GOT3 (cell line): ENCODE measurements around the gene SMCO4.
"Not testable (repeated sequence)": the region's sequence is repeated elsewhere in the genome, so short reads cannot be mapped to it uniquely, and the experiment has no call there.

ENCODE experiments used
- DNase-seq: peaks from one replicate; lab custom pipeline; 2025; ENCODE audit warnings: mixed read lengths; lab: John Stamatoyannopoulos, UW

SMCO4 gene

DNA sequence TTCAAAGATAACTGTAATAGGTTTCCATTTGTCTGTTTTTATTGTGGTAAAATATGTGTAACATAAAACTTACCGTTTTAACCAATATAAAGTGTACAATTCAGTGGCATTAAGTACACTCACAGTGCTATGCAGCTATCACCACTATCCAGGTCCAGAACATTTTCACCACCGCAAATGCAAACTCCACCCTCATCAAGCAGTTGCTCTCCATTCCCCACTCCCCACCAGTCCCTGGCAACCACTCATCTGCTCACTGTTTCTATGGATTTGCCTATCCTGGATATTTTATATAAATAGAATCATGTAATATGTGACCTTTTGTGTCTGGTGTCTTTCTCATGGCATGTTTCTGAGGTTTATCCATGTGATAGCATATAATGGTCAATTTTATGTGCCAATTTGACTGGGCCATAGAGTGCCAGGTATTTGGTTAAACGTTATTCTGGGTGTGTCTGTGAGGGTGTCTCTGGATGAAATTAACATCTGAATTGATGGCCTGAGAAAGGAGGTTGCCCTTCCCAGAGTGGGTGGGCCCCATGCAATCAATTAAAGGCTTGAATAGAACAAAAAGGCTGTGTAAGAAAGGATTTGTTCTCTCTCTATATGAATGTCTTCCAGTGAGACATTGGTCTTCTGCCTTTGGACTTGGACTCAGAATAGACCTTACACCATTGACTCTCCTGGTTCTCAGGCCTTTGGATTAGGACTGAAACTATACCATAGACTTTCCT is 17.2 kb upstream of the SMCO4 start:
- no peak for DNase-seq

DNA sequence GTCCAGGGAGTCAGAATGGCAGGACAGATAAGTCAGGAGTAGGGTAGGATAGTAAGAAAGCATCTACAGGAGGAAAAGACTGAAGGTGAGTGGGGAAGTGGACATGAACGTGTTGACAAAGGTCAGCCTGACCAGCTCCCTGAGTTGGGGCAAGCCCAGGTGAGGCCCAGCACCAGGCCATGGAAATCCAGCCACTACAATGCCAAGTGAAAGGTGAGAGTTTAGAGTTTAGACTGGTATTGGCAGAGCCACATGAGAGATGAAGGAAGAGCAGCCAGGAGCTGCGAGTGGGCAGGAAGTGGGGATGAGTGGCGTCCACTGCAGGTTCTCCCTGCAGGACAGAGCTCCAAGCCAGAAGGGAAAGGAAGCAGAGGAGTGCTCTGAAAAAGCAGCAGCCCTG is 16.5 kb upstream of the SMCO4 start:
- DNase-seq: no peak

DNA sequence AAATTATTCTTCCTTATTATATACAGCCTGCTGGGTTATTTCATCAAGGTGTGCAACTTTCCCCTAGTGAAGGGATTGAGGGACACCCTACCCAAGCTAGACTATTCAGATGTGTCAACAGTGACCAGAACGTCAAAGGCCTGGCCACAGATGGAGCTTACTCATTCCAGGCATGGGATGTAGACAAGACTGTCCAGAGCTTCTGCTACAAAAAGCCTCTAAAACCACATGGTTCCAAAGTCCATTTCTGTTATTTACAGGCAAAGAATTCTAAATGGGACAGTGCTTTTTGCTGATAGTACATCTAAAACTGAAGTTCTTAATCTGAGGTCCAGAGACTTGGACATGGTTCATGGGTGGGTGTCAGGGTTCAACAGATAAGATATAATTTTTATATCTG is 9.7 kb upstream of the SMCO4 start:
- DNase-seq: no peak

DNA sequence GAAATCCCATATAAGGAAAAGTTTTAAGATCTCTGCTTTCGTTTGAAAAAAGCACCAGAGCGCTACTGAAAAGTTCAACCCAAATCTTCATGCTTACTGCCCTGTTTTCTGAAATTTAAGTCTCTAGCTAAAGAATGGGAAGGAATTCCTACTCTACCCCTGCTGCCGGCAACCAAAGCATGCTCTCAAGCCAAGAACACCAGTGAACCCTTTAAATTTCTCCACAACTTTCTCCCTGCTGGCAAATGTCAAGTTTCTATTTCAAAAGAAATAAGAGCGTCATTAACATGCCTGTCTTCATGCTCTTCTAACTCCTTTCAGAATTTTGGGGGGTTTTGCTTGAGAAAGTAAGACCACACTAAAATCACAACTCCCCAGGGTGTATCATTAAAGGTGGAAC is 6.8 kb upstream of the SMCO4 start:
- DNase-seq: no peak

DNA sequence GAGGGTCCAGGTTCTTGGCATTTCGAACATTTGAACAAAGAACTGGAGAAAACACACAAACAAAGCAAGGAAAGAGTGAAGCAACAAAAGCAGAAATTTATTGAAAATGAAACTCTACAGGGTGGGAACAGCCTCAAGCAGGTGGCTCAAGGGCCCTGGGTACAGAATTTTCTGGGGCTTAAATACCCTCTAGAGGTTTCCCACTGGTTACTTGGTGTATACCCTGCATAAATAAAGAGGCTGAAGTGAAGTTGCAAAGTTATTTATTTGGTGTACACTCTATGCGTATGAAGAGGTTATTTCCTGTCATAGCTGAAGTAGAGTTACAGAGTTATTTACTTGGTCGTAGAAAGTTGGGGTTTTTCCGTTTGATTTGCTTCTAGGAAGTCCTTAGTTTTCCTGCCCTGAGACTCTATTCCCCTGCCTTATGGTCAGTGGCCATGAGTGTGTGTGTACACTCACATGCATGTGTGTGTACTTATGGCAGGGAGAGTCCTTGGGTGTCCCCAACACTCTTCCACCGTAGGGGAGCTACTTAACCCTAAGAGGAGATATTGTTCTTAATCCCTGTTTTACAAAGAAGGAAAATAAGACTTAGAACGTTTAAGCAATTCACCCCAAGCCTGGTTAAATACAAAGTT is 5.6 kb upstream of the SMCO4 start:
- no peak for DNase-seq

DNA sequence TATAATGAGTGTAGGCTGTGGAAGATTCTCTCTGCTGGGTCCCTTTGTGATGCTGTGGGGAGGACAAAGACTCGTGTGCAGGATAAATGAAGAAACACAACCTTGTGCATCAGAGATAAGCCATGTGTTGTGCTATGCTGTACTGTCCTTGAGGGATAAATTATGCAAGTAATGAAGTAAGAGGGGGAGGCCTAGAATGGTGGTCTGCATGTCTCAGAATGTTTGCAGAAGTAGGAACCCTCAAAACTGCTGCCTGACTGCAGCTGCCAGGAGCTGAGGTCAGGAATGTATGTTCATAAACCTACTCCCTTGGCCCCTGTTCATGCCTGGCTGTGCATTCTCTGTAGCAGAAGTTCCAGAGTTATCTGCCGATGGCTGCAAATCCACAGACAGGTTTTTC is 4.6 kb upstream of the SMCO4 start:
- no peak for DNase-seq

DNA sequence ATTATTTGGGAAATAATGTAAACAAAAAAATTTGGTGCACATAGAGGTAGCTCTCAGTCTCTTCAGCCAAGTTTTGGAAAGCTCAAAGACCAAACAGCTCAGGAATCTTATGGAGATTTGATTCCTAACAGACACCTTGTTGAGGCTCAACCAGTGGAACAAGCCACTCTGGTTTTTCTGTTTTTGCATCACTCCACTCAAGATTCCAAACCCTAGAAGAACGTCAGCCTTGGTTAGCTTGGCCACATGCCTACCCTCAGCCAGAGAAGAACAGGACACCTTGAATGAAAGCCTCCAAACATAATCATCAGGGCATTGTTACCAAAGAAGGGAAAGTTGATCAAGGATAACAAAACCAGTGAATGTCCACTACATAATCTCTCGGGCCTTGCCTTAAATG is 3.8 kb upstream of the SMCO4 start:
- DNase-seq: no peak

DNA sequence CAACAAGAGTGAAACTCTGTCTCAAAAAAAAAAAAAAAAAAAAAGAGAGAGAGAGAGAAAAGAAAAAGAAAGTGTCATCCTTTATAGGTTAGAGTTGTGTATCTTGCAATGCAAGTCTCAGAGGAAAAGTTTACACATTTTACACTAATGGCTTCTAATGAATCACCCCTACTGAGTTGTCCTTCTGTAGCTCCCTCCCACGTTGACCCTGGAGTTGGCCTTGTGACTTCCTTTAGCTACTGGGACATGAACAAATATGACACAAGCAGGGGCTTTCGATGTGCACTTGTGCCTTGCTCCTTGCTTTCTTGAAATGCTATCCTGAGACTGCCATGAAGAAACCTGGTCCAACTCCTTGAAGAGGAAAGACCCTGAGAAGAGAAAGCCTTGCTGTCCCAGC is 2.4 kb upstream of the SMCO4 start:
- no peak for DNase-seq

DNA sequence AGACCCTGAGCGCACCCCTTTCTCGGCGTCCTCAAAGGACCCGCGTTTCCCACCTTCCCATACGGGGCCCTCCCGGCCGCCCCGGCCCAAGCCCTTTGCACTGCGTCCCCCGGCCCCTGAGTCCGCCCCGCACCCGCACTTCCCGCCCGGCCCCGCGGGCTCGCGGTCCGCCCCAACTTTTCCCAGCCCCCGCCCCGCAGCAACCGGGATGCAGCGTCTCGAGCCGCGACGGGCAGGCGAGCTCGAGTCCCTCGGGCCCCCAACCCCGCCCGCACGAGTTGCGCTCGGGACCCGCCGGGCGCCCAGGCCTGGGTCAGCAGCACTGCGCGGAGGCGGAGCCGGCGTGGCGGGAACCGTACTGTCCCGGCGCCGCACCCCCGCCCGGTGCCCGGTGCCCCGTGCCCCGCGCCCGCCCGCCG is 371 bp downstream of the SMCO4 start:
- no peak for DNase-seq

DNA sequence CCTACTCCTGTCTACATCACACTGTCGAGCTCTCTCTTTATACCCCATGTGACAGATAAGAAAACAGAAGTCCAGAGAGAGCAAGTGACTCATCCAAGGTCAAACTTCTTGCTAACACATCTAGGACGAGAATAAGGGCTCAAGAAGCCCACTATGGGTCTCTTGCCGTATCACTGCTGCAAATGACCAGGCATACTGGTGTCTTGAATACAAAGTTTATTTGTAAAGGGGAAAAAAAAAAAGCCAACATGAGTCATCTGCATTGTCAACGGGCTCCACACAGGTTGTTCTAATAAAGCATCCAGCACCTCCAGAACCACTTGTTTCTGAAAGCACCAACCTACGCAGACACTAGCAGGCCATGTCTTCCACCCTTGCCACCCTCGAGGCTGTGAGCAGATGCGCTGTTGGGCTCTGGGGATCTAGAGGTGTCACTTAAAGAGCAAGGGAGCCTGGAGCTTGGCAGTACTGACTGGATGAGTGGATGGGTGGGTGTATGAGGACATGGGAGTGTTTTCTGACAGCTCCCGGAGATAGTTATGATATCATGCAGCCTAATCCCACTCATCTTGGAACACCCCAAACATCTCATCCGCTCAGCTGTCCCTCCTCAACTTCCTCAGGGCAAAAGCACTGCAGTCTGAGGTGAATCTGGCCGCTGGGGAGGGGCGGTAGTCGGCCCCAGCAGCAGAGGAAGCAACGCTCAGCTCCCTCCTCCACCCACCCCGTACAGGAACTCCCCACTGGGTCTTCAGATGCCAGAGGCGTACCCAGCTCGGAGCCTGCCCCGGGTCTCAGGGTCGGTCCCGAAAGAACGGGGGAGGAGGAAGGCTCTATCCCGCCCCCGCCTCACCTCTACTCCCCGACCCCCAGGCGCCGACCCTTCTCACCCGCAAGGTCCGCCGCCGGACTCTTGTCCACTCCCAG is 1.0 kb downstream of the SMCO4 start:
- no peak for DNase-seq

DNA sequence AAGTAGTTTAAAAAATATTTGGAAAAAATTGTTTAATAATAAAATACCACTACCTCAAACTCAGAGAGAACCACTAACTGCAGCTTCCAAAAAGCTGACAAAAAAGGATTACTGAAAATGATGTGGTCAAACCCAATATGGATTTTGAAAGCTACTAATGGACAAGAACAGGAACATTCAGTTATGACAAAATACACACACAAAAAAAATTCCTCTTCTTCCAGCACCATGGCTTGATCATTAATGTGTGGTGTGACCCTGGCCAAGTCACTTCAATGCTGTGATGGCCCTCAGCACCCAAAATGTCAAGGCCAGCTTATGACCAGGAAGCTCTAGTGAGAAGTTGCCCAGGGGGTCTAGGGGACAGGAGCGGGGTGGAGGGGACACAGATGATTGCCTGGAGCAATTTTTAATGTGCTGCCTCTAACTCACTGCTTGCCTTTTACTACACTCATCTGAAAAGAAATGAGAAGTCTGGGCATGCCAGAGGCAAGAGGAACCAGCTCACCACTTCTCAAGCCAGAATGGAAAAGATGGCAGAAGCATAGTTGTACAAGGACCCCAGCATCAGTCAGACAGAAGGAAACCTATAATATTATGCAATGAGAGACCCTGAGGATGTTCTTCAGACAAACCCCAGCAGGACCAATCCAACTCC is 2.2 kb downstream of the SMCO4 start:
- no peak for DNase-seq

DNA sequence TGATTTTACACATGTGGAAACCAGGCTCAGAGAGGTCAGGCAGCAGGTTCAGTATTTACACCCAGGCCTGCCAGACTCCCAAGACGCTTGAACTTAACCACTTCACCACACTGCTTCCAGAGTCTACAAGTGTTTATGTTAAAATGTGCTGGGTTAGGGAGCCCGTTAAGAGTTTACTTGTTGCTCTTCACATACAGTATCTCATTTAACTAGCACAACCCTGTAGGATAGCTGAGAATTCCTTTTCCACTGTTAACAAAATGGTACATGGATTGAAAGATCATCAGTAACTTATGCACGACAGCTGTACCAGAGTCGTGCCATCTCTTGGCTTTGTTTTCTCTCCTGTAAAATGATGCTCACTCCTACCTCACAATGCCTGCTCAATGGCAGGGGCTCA is 2.9 kb downstream of the SMCO4 start:
- no peak for DNase-seq

DNA sequence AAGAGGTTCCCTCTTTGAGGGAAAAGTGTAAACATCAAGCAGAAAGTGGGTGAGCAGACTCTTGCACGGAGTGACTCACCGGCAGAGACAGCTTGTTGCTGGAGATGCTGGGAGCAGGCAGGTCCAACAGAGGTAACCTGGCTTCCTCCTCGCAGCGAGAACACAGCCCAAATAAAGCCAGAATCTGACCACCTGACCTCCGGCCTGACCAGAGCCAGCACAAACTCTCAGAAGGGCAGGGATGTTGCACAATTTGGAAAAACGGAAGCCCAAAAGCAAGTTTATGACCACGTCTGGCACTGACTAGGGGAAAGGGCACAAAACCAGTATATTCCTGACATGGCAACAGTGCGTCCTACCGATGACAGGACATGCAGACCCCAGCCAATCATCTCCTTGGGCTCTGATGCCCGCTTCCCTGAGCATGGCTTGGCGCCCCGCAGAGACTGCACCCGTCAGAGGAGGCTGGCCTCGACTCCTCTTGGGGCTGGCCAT is 5.4 kb downstream of the SMCO4 start:
- no peak for DNase-seq

DNA sequence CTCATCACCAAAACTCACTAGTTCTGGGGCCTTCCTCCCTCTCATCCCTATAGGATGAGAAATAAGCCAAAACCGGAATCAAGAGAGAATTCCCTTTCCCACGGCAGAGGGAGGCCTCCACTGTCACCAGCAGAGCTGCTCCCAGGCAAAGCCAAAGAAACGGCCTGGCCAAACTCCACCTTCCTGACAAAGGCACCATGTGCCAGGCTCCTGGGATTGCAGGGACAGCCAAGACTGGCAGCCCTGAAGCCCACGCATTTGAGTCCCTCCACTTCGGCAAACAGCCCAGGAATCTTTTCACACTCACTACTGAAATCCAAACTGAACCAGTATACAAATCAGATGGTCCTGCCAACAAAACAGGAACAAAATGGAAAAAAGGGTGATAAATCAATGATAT is 6.1 kb downstream of the SMCO4 start:
- no peak for DNase-seq

DNA sequence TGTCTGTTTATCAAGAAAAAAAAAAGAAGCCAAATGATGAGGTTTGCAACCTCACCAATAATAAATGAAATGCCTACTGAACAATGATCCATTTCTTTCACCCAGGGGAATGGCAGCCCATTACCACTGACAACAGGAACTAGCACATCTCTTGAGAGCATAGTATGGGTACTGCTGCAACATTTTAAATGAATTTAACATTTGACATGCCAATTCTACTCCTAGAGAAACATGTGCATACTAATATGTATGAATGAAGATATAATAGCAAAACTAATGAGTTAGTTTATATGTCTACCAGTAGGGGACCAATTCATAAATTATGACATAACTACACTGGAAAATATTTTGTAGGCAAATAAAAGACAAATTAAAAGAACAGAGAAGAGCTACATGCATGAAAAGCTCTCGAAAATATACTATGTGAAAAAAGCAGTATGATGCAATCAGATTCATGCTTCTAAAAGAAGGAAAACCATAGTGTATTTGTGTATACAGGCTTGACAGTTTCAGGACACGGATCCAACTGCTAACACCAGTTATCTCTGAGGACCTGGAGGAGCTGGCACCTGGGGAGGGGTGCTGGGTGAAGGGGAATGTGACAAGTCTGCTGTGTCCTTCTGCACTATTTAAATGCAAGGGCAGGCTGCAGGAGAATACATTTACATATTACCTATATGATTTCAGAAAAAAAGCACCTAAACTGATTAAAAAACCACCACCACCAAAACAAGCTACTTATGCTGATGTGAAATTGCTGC is 6.9 kb downstream of the SMCO4 start:
- DNase-seq: no peak

DNA sequence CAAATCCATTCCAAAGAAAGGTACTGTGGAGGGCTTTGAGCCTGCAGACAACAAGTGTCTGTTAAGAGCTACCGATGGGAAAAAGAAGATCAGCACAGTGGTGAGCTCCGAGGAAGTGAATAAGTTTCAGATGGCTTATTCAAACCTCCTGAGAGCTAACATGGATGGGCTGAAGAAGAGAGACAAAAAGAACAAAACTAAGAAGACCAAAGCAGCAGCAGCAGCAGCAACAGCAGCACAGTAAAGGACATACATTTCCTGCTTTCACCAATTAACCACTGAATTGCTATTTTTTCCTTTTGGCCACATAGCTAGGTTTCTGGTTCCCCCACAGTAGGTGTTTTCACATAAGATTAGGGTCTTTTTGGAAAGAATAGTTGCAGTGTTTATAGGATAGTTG is 7.6 kb downstream of the SMCO4 start:
- DNase-seq: not testable (repeated sequence)

DNA sequence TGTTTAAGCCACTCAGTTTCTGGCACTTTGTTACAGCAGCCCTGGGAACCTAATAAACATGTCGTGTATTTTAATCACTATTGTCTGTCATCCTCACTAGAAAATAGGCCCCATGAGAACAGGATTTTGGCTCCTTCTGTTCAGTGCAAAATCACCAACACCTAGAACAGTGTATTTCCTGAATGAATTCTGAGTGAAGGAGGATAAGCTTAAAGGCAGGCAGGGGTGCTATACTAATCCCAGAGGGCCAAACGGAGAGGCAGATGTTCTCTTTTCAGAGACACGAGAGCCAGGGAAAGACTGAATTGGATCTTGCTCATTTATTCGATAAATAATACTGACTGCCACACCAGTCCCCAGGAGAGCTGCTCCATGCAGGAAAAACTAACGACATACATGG is 10.4 kb downstream of the SMCO4 start:
- no peak for DNase-seq

DNA sequence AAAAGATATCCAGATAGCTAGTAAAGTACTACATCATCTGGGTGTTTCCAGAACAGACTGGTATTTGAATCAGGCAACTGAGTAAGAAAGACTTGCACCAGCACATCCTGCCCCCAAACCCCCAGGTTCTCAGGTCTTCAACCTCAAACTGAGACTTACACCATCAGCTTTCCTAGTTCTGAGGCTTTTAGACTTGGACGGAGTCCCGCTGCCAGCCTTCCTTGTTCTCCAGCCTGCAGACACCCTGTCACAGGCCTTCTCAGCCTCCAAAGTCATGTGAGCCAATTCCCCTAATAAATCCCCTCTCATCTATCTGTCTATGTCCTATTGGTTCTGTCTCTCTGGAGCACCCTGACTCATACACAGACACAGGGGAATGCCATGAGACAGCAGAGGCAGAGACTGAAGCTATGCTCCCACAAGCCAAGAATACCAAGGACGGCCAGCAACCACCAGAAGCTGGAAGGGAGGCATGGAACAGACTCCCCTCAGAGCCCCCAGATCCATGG is 10.9 kb downstream of the SMCO4 start:
- no peak for DNase-seq

DNA sequence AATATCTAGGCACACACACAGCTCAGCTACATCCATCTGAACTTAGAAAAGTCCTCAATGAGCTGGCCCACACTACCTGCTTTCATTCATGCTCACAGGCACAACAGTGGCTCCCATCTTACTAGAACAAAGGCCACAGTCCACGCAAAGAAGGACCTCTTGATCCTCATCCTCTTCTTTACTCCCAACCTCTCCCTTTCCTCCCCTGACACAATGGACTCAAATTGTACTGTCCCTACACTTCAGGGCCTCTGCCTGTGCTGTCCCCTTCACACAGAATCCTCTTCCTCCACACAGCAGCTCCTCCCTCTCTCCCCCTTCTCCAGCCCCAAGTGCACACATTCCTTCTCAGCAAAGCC is 12.7 kb downstream of the SMCO4 start:
- no peak for DNase-seq

DNA sequence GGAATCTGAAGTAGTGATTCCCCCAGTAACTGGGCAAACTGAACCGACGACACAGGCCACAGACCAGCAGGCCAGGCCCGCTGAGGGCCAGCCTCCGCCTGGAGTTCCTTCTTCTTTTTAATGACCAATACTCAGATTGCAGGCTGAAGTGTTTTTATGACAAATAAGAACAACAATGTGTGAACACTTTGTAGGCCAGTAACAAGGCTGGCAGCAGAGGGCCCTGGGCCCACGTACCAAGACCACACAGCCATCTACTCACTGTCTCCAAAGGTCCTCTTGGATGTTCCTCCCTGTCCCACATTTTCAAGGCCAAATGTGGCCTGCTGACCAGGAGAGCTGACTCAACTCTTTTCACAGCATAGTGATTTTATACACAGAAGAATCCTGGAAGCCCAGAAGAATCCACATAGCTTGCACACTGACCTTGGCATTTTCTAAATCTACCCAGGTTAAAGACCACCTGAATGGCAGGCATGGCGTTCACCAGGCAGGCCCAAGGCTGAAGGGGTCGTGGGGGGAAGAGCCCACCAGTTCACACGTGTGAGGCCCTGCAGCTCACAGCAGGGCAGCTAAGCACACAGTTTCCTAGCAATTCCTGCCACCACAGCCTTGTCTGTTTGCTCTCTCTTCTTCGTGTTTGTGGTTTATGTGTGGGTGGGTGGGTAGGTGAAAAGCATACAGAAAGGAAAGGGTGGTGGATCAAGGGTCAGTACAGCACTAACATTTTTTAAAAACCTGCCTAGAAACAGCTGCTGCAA is 13.3 kb downstream of the SMCO4 start:
- DNase-seq: no peak
